HUES6 (cell line): ENCODE data around the gene KDM1B.

Experiments
- H3K27ac ChIP-seq: 2 replicates; pipeline ENCODE4 v1.7.0; 2013; ENCODE audit warnings: low read depth, mild to moderate bottlenecking, low read length, inconsistent platforms
- H3K27me3 ChIP-seq: 2 replicates; pipeline ENCODE4 v1.6.1; 2013; ENCODE audit warnings: low read length; ENCODE audit not compliant: control insufficient read depth, insufficient read depth
- H3K36me3 ChIP-seq: 2 replicates; pipeline ENCODE4 v1.6.1; 2013; ENCODE audit warnings: low read length; ENCODE audit not compliant: control insufficient read depth, insufficient read depth
- H3K4me1 ChIP-seq: 2 replicates; pipeline ENCODE4 v1.6.1; 2013; ENCODE audit warnings: low read length; ENCODE audit not compliant: control insufficient read depth, insufficient read depth
- H3K4me3 ChIP-seq: 2 replicates; pipeline ENCODE4 v1.5.1; 2013; ENCODE audit warnings: low read depth, low read length
- H3K9ac ChIP-seq: one replicate; pipeline ENCODE4 v1.6.1; 2013; ENCODE audit warnings: mild to moderate bottlenecking, low read length
- H3K9me3 ChIP-seq: 2 replicates; pipeline ENCODE4 v1.6.1; 2013; ENCODE audit warnings: low read depth, low read length; ENCODE audit not compliant: control insufficient read depth, insufficient read depth

Gene KDM1B

DNA sequence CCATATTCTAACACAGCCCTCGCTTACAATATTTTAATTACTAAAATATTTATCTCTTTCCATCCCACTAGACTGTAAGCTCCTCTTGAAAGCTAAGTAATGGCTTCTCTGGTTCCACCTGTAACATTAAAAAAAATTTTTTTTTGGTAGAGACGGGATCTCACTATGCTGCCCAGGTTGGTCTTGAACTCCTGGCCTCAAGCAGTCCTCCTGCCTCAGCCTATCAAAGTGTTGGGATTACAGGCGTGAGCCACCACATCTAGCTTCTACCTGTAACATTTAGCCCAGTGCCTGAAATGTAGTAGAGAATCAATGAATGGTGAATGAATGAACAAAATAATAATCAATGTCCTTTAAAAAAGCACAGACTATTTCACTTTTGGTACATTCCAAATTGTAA, 80.3 kb downstream of the KDM1B start:
- peaks cover 12% of the 10 kb centered on the region; the same call in 1 of the 2 replicates for H3K9me3 ChIP-seq
- no peaks in the 10 kb centered on the region for H3K4me1 ChIP-seq

DNA sequence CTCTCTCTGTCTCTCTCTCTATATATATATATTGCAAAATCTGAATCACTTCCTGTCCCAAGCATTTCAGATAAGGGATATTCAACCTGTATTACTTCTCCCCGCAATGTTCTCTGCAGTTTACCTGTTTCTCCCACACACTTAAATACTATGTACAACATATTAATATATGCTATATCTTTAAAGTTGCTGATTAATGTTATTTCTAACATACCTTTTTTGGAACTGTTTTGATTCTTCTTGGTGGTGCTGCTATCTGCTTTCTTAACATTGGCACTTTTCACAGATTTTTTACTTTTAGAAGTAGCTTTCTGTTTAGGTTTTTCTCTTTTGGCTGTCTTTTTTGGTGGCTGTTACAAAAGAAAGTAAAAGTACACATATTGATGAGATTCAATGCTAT, 81.9 kb downstream of the KDM1B start:
- Histone ChIP-seq H3K27me3 (no peaks in the 10 kb centered on the region), H3K4me3 (no peak overlapping the region), H3K9ac (no peak overlapping the region), H3K27ac (no peak overlapping the region), H3K36me3 (peaks cover 86% of the 10 kb centered on the region), H3K4me1 (no peaks in the 10 kb centered on the region), H3K9me3 (peaks cover 9% of the 10 kb centered on the region; the same call in 1 of the 2 replicates)

More for the DNA sequence above, 80.3 kb downstream of the KDM1B start:
- Histone ChIP-seq H3K27me3 (no peaks in the 10 kb centered on the region), H3K9ac (no peak overlapping the region), H3K36me3 (peaks cover 76% of the 10 kb centered on the region), H3K27ac (no peak overlapping the region), H3K4me3 (no peak overlapping the region)

DNA sequence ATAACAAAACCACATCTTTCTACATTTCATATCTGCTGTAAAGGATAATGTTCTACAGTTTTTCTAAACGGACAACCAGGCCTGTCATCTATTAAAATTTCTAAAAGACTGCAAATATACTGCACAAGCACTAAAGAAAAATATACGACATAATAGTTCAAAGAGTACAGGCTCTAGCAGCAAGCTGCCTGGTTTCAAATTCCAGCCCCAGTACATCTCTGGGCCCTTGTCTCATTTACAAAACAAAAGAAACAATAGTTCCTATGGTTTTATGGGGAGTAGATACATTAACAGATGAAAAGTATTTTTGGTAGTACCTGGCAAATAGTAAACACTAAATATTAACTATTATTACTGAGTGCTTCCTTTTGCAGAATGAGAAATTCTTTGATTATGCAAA, 85.0 kb downstream of the KDM1B start:
- Histone ChIP-seq H3K4me3 (no peak overlapping the region), H3K9me3 (no peaks in the 10 kb centered on the region), H3K27me3 (no peaks in the 10 kb centered on the region), H3K27ac (no peak overlapping the region), H3K36me3 (peaks cover 98% of the 10 kb centered on the region), H3K4me1 (no peaks in the 10 kb centered on the region), H3K9ac (no peak overlapping the region)

DNA sequence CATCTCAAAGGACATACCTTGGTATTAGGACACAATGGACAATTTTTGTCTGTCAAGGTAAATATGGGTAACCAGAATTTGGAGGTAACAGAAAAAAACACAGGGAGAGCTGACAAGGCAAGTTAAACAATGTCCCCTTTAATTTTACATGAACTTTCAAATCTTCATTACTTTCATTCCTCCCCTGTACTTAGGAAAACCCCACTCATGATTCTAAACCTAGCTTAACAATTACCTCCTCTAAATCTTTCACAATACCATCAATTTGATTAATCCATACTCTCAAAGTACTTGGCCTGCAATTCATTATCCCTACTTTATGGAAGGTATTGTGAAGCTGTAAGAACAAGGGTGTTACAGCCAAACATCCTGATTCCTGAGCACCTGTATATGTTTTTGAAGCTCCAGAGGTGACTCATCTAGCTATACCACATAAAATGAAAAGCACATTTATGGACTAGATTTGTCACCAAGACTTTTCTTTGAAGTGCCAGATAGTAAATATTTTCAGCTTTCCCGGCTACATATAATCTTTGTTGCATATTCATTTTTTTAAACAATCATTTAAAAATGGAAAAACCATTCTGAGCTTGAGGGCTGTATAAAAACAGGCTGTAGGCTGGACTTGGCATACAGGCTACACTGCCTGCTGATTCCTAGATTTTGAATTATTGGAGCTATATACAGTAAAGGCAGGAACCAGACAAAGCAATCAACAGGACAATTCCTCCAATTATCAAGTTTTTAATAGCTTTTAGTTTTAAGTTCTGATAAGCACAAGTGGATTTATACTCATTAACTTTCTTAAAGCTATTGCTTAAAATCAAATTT, 86.2 kb downstream of the KDM1B start:
- Histone ChIP-seq H3K27ac (no peak overlapping the region), H3K9me3 (no peaks in the 10 kb centered on the region), H3K36me3 (peaks cover 98% of the 10 kb centered on the region), H3K27me3 (no peaks in the 10 kb centered on the region), H3K9ac (no peak overlapping the region), H3K4me3 (no peak overlapping the region), H3K4me1 (no peaks in the 10 kb centered on the region)

DNA sequence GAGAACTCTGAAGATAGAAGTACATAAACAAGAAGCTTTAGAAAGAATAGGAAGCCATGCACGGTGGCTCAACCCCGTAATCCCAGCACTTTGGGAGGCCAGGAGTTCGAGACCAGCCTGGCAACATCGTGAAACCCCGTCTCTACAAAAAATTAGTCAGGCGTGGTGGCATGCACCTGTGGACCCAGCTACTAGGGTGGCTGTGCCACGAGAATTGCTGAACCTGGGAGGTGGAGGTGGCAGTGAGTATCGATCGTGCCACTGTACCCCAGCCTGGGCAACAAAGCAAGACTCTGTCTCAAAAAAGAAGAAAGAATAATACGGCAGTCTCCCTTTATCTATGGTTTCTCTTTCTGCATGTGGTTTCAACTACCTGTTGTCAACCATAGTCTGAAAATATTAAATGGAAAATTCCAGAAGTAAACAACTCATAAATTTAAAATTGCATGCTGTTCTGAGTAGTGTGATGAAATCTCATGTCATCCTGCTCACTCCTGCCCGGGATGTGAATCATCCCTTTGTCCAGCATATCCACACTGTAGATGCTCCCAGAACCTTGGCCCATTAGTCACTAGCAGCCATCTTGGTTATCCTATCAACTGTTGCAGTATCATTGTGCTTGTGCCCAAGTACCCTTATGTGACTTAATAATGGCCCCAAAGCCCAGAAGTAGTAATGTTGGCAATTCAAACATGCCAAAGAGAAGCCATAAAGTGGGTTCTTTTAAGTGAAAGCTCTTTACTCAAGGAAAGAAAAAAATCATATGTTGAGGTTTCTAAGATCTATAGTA, 87.0 kb downstream of the KDM1B start:
- no peaks in the 10 kb centered on the region for H3K27me3 ChIP-seq
- no peak overlapping the region for H3K4me3 ChIP-seq
- no peak overlapping the region for H3K9ac ChIP-seq
- H3K4me1 ChIP-seq = no peaks in the 10 kb centered on the region
- peaks cover 99% of the 10 kb centered on the region for H3K36me3 ChIP-seq
- no peaks in the 10 kb centered on the region for H3K9me3 ChIP-seq
- H3K27ac ChIP-seq = no peak overlapping the region

DNA sequence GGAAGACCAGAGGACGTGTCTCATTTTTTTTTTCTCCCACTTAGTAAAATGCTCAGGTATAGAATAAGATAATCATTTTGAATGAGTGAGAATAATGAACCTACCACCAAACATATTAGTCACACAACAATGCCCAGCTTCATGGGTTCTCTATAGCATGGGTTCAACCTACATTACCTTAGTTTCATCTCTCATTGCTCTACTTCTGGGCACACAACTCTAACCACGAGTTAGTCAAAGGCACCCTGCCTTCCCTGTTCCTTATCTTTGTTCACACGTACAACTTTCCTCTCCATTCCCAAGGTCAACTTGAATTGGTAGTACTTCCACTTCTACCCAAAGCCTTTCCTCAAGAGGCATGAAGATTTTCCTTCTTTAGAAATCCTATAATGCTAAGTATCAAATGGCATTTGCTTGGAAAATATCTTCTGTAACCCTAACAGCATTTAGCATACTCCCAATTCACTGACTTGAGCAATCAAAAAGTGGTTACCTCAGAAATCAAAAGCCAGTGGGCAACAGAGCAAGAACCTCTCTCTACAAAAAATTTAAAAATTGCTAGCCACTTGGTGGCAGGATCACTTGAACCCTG, 88.2 kb downstream of the KDM1B start:
- Histone ChIP-seq H3K27me3 (no peaks in the 10 kb centered on the region), H3K9me3 (no peaks in the 10 kb centered on the region), H3K4me3 (no peak overlapping the region), H3K4me1 (no peaks in the 10 kb centered on the region), H3K9ac (no peak overlapping the region), H3K27ac (no peak overlapping the region), H3K36me3 (peaks cover 99% of the 10 kb centered on the region)

DNA sequence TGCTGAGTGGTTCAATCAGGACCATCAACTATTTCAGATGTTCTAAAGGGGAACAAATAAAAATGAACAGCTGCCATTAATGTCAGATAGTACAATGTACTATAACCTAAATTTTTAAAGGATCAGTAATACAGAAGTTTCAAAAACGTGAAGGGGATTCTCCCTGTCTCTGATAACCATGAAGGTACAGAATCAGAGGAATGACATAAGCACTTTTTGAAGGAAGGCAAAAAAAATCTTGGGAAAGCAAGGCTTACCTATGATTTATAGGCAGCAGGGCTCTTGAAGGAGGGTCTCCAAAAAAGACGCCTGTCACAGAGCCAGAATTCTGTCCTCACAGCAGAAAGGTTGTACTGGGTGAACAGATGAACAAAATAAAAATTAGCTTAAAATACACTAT, 89.0 kb downstream of the KDM1B start:
- Histone ChIP-seq H3K27me3 (no peaks in the 10 kb centered on the region), H3K36me3 (peaks cover 99% of the 10 kb centered on the region), H3K4me3 (no peak overlapping the region), H3K4me1 (no peaks in the 10 kb centered on the region), H3K9me3 (no peaks in the 10 kb centered on the region), H3K27ac (no peak overlapping the region), H3K9ac (no peak overlapping the region)

DNA sequence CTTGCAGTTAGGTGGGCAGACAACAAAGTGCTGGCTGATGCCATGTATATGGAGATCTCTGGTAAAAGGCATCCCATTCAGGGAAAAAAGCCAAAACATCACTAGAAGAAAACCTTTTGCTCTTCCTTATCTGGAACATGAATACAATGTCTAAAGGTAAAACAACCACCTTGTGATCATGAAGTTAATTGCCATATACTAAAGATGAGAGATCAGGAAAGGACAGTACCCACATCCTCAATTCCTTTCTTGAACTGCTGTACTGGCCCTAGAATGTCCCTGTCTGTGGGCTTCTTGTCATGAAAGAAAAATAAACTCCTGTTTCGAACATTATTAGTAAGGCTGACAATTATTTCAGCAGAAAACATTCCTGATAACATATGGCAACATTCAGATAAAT, 89.9 kb downstream of the KDM1B start:
- peaks cover 98% of the 10 kb centered on the region for H3K36me3 ChIP-seq
- no peaks in the 10 kb centered on the region for H3K27me3 ChIP-seq
- H3K4me1 ChIP-seq = no peaks in the 10 kb centered on the region
- no peak overlapping the region for H3K9ac ChIP-seq
- no peaks in the 10 kb centered on the region for H3K9me3 ChIP-seq
- H3K4me3 ChIP-seq = no peak overlapping the region
- no peak overlapping the region for H3K27ac ChIP-seq

DNA sequence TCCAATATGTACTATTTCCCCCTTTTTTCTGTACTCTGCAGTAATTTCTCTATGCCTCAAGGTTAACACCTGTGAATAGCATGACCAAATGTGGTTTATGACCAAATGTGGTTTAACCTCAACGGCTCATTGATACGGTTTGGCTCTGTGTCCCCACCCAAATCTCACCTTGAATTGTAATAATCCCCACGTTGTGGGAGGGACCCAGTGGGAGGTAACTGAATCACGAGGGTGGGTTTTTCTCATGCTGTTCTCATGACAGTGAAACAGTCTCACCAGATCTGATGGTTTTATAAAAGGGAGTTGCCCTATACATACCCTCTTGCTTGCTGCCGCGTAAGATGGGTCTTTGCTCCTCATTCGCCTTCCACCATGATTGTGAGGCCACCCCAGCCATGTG, 90.4 kb downstream of the KDM1B start:
- H3K9ac ChIP-seq = no peak overlapping the region
- H3K4me3 ChIP-seq = no peak overlapping the region
- no peak overlapping the region for H3K27ac ChIP-seq
- no peaks in the 10 kb centered on the region for H3K27me3 ChIP-seq
- no peaks in the 10 kb centered on the region for H3K9me3 ChIP-seq
- H3K36me3 ChIP-seq = peaks cover 96% of the 10 kb centered on the region
- no peaks in the 10 kb centered on the region for H3K4me1 ChIP-seq

DNA sequence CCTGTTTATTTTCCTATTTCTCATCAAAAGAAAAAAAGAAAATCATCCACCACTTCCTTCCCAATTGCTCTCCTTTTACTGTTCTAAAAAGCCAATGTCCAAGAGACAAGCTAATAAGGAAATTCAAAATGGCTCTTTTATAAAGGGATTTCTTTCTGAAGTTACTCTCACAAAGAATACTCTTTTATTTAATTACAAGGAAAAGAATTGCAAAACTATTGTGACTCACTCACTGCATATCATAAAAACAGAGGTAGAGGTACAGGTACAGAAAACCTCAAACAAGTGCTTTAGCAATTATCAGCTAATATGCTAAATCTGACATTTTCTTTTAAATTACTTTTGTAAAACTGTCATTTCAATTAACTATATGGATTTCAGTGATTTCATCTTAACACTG, 91.0 kb downstream of the KDM1B start:
- Histone ChIP-seq H3K36me3 (peaks cover 96% of the 10 kb centered on the region), H3K27ac (no peak overlapping the region; the same call in 1 of the 2 replicates)

DNA sequence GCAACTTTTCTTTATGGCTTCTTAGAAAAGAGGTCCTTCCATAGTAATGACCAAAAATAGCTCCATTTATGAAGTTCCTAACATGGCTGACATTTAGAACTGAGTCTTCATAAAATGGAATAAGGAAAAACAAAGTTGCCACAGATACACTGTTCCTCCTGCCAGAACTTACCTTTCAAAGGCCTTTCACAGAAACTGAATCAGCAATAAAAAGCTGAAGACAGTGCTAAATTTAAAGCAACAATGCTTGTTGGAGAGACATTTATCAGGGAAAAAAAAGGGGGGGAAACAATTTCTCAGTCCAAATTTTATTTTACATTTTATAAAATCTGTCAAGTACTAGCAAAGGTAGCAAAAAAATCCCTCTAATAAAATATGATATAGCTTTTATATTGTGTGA, 91.8 kb downstream of the KDM1B start:
- Histone ChIP-seq H3K27me3 (no peaks in the 10 kb centered on the region), H3K9me3 (no peaks in the 10 kb centered on the region), H3K27ac (no peak overlapping the region; the same call in 1 of the 2 replicates), H3K9ac (no peak overlapping the region), H3K4me1 (no peaks in the 10 kb centered on the region), H3K36me3 (peaks cover 96% of the 10 kb centered on the region), H3K4me3 (no peak overlapping the region)

More for the DNA sequence above, 91.0 kb downstream of the KDM1B start:
- Histone ChIP-seq H3K4me1 (no peaks in the 10 kb centered on the region), H3K9me3 (no peaks in the 10 kb centered on the region), H3K27me3 (no peaks in the 10 kb centered on the region), H3K9ac (no peak overlapping the region), H3K4me3 (no peak overlapping the region)
